Prostate gland (tissue), 2 donors: ENCODE results near the gene IER2. TPM values are rescaled to one million over a fixed set of nuclear protein-coding genes. Genes with fewer than 3 reads are reported as not detected.

Experiments
- DNase-seq: peaks from one replicate; pipeline ENCODE4 v3.0.0-alpha.2; 2019; ENCODE audit warnings: low spot score
- H3K27ac ChIP-seq, 2 donors: fragments of 200-600 bp; sonication (generic); 2 replicates each; pipeline ENCODE4 v1.5.1; 2017 to 2019
- H3K27me3 ChIP-seq: fragments of 200-600 bp; sonication (generic); replicated peaks from 2 replicates; pipeline ENCODE4 v1.5.1; 2019; ENCODE audit not compliant: insufficient read depth
- H3K36me3 ChIP-seq, 2 donors: fragments of 200-600 bp; sonication (generic); 1 replicate in 1 of 2; 2 replicates in 1 of 2; pipeline versions ENCODE4 v1.5.1 to v1.8.1; 2017 to 2019
- H3K4me1 ChIP-seq: fragments of 200-600 bp; sonication (generic); replicated peaks from 2 replicates; pipeline ENCODE4 v1.5.1; 2019
- H3K4me3 ChIP-seq, 2 donors: fragments of 200-600 bp; sonication (generic); 2 replicates each; pipeline ENCODE4 v1.5.1; 2017 to 2019
- H3K9me3 ChIP-seq: fragments of 200-600 bp; sonication (generic); 2 replicates; pipeline ENCODE4 v1.5.1; 2017
- POLR2A ChIP-seq: fragments of 450-650 bp; IDR thresholded peaks from one replicate; pipeline ENCODE4 v1.6.1; 2016; ENCODE audit warnings: antibody characterized with exemption, mild to moderate bottlenecking
- POLR2AphosphoS5 ChIP-seq: sonication (generic); formaldehyde crosslinking; IDR thresholded peaks from one replicate; pipeline ENCODE4 v1.6.1; 2017; ENCODE audit warnings: antibody characterized with exemption
- WGBS: methylation state at CpG from one replicate; pipeline ENCODE4 v1.1.5; 2018; 5-methylcytosine and 5-hydroxymethylcytosine counted together
- intact Hi-C: fragments of 100-400 bp; cut with DNase I; formaldehyde crosslinking; loops from one replicate; pipeline ENCODE4 v1.14.2; 2022
- total RNA-seq, 2 donors: library from RNA; depleted of rRNA; stranded (reverse); fragments of >200 nt; gene quantifications; one replicate each; pipeline ENCODE4 v1.1.0, GENCODE V29; 2016
- TF ChIP-seq, protein P1 (sequence below), 4 experiments: fragments of 200-600 bp in 2 of 4; fragments of 450-650 bp in 2 of 4; sonication (generic) in 2 of 4; IDR thresholded peaks; 1 replicate in 3 of 4; 2 replicates in 1 of 4; pipeline ENCODE4 v1.5.1; 2016 to 2019; ENCODE audit warnings: antibody characterized with exemption in 4 of 4, mild to moderate bottlenecking in 2 of 4, moderate library complexity in 2 of 4

The IER2 gene
- total RNA-seq, 2 donors from 2014 or later = 34.7 to 75.7 TPM

DNA sequence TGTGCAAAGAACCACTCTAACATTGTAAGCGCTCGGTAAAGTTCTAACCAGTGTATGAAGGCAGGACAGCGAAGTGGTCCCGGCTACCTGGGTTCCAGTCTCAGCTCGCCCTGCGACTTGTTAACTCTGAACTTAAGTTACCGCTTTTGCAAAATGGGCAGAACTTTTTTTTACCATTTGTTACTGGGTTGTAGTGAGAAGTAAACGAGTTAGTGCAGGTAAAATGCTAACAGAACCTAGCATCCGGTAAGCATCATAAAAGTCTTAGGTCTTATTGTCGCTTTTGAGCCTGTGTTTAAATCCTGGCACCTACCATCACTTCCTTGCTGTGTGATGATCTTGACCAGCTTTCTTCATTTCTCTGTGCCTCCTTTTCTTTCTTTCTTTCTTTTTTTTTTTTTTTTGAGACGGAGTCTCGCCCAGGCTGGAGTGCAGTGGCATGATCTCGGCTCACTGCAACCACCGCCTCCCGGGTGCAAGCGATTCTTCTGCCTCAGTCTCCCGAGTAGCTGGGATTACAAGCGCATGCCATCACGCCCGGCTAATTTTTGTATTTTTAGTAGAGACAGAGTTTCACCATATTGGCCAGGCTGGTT lies 32.9 kb upstream of the IER2 start:
- intact Hi-C loops = no loop called here
- no peak for DNase-seq
- 15% methylated on average over 20 of the region's 20 CpGs for WGBS

DNA sequence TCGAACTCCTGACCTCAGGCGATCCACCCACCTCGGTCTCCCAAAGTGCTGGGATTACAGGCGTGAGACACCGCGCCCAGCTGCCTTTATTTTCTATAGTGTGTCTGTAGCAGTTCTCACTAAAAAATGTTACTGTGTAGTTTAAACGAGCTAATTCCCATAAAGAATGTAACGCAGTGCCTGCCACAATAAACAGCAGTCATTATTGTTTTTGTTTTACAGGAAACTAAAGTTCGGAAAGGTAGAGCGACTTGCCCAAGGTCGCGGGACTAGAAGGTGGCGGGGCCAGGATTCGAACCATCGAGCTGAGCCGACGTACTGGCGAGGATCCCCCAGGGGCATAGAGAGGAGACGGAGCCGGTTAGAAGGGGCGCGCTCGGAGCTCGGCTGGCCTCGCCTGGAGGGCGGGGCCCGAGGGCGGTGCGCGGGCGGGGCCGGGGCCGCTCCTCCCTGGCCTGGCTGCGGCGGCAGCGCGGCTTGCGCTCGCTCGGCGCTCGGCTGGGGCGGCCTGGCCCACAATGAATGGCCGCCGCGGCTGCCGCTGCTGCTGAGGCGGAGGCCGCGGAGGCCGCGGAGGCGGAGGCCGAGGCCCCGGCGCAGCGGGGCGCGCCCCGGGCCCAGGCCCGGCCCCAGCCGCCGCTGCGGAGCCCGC lies 32.3 kb upstream of the IER2 start, which contains the start of gene NACC1:
TSS of gene NACC1 (plus strand) at position 493 of the 652 bp plus-strand sequence. CDS start 16,944 bp downstream, outside the sequence.
- Histone ChIP-seq H3K4me3 (peak within 1 kb of the TSS; percentile 90 to 94), H3K36me3 (no peaks in the 10 kb centered on the region), H3K4me1 (peaks cover 11% of the 10 kb centered on the region), H3K9me3 (no peaks in the 10 kb centered on the region), H3K27ac (peak within 1 kb of the TSS; percentile 69 to 71), H3K27me3 (no peaks in the 10 kb centered on the region)
- WGBS = 3% methylated on average over 47 of the region's 65 CpGs
- DNase-seq = peak; percentile 85
- intact Hi-C loops = no loop called here
- TF ChIP-seq, protein P1, sequence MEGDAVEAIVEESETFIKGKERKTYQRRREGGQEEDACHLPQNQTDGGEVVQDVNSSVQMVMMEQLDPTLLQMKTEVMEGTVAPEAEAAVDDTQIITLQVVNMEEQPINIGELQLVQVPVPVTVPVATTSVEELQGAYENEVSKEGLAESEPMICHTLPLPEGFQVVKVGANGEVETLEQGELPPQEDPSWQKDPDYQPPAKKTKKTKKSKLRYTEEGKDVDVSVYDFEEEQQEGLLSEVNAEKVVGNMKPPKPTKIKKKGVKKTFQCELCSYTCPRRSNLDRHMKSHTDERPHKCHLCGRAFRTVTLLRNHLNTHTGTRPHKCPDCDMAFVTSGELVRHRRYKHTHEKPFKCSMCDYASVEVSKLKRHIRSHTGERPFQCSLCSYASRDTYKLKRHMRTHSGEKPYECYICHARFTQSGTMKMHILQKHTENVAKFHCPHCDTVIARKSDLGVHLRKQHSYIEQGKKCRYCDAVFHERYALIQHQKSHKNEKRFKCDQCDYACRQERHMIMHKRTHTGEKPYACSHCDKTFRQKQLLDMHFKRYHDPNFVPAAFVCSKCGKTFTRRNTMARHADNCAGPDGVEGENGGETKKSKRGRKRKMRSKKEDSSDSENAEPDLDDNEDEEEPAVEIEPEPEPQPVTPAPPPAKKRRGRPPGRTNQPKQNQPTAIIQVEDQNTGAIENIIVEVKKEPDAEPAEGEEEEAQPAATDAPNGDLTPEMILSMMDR (IDR thresholded peaks at IDR 0.05) = peak in 1 of 4 experiments; percentile 7
- peak; percentile 64 for TF ChIP-seq POLR2AphosphoS5
- TF ChIP-seq POLR2A = no peak

More for the DNA sequence above, 32.9 kb upstream of the IER2 start:
- Histone ChIP-seq H3K27ac (peak overlapping the region; percentile 69 to 71), H3K9me3 (no peaks in the 10 kb centered on the region), H3K4me1 (peaks cover 11% of the 10 kb centered on the region), H3K36me3 (peaks cover 3 to 5% of the 10 kb centered on the region in 2 donors), H3K27me3 (no peaks in the 10 kb centered on the region), H3K4me3 (peak overlapping the region; percentile 77 to 90)
- TF ChIP-seq, protein P1 (IDR thresholded peaks at IDR 0.05) = no peak
- TF ChIP-seq POLR2AphosphoS5 (no peak), POLR2A (no peak)

DNA sequence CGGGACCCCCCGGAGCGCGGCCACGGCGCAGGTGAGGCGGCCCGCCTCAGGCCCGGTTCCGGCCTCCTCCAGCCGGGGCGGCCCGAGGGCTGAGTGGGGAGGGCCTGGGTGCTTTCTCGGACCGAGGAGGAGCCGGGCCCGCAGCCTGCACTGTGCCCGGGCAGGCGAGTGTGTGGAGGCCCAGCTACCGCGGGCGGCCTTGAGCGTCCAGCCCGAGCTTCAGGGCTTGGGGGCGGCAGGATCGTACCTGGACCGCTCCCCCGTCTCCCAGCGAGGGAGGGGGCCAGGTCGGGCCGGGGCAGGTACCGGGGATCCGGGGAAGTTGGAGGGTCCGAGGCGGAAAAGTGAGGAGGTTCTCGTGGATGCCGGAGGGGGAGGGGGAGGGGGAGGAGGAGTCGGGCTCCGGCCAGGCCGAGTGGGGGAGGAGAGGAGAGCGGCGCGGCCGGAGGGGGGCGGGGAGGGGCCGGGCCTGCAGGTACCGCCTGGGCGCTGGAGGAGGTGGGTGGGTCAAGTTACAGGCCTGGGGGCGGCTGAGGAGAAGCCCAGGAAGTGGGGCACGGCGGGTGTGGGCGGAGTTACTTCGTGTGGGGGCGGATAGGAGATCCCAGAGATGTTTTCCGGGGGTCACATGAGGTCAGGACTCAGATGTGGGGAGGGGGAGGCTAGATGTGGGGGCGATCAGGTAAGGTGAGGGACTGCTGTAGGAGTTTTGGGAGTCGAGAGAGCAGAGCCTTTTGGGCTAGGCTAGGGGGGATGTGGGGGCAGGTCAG lies 31.6 kb upstream of the IER2 start:
- intact Hi-C loops = no loop called here
- peak; percentile 34 for DNase-seq
- H3K9me3 ChIP-seq = no peaks in the 10 kb centered on the region
- no peaks in the 10 kb centered on the region for H3K36me3 ChIP-seq
- no peaks in the 10 kb centered on the region for H3K27me3 ChIP-seq
- peak overlapping the region; percentile 46 to 62 for H3K27ac ChIP-seq
- TF ChIP-seq POLR2AphosphoS5 (no peak), POLR2A (no peak)
- TF ChIP-seq, protein P1 (IDR thresholded peaks at IDR 0.05) = no peak
- H3K4me1 ChIP-seq = peaks cover 11% of the 10 kb centered on the region
- 1% methylated on average over 57 of the region's 57 CpGs for WGBS
- H3K4me3 ChIP-seq = peak overlapping the region; percentile 90 to 94

DNA sequence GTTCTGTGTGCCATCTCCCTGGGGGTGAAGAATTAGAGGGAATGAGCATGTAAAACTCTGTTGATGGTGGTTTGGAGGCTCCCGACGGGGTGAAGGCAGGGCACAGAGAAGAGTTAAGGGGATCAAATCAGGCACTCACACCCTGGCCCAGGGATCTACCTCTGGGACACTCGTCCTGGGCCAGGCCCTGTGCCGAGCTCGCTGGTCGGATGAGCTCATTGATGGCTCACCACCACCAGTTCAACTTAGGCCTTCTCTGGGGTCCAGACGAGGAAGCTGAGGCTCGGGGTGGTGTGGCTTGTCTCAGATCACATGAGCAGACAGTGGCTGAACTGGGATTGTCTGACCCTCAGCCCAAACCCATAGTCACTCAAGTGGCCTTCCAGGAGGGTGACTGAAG lies 30.6 kb upstream of the IER2 start:
- H3K27ac ChIP-seq = no peak overlapping the region
- TF ChIP-seq POLR2AphosphoS5 (no peak), POLR2A (no peak)
- TF ChIP-seq, protein P1 (IDR thresholded peaks at IDR 0.05) = no peak
- peaks cover 11% of the 10 kb centered on the region for H3K4me1 ChIP-seq
- no peaks in the 10 kb centered on the region for H3K9me3 ChIP-seq
- WGBS = 67% methylated on average over 8 of the region's 8 CpGs
- H3K36me3 ChIP-seq = no peaks in the 10 kb centered on the region
- no peaks in the 10 kb centered on the region for H3K27me3 ChIP-seq
- intact Hi-C loops = no loop called here
- H3K4me3 ChIP-seq = no peak overlapping the region
- no peak for DNase-seq
